GM12891 (cell line): Measurements from ENCODE around the gene GNB5.
A peak's percentile ranks its signal among the peaks of the same experiment; 100 is the strongest.

Experiments
- DNase-seq: peaks from one replicate; pipeline ENCODE4 v3.0.0; 2011; ENCODE audit warnings: low spot score; ENCODE audit not compliant: insufficient read length
- FAIRE-seq: peaks from 2 replicates; lab custom pipeline; 2011; peaks lifted over from hg19 to GRCh38; lab: Jason Lieb, UNC
- PAX5 ChIP-seq: IDR thresholded peaks from 2 replicates; pipeline ENCODE4 v1.6.1; 2011; ENCODE audit warnings: low read length, moderate library complexity, mild to moderate bottlenecking; ENCODE audit not compliant: insufficient read depth, severe bottlenecking
- POLR2A ChIP-seq: IDR thresholded peaks from 2 replicates; pipeline ENCODE4 v1.6.1; 2011; ENCODE audit warnings: low read depth, low read length, control low read depth
- POLR2AphosphoS5 ChIP-seq: IDR thresholded peaks from 2 replicates; pipeline ENCODE4 v1.6.1; 2011; ENCODE audit warnings: low read depth, low read length, control low read depth
- POU2F2 ChIP-seq: IDR thresholded peaks from 2 replicates; pipeline ENCODE4 v1.6.1; 2011; ENCODE audit warnings: low read depth, mild to moderate bottlenecking, control low read depth, low read length, moderate library complexity
- SPI1 ChIP-seq: IDR thresholded peaks from 2 replicates; pipeline ENCODE4 v1.6.1; 2011; ENCODE audit warnings: low read depth, low read length, control low read depth
- TAF1 ChIP-seq: IDR thresholded peaks from 2 replicates; pipeline ENCODE4 v1.6.1; 2011; ENCODE audit warnings: low read depth, low read length, control low read depth

Gene GNB5

DNA sequence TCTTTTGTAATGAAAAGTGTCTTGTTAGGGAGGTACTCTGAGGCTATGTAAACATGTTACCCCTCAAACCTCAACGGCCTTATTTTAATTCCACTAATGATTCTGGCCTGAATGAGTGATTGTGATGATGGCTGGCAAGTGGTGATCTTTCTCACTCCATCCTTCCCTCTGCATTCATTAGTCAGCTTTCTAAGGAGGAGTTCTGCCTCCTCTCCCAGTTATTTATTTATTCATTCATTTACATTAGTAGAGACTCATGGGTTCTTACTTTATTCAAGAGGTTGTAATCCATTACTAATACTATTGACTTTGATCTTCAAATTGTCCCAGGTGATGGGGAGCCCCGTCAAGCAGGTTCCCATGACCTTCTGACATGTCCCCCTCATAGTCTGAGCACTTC is 35.3 kb downstream of the GNB5 start:
- FAIRE-seq (no peak), DNase-seq (no peak)
- no peak for TF ChIP-seq POLR2A
- TF ChIP-seq POU2F2 = no peak
- TF ChIP-seq PAX5 = no peak
- TF ChIP-seq SPI1 = no peak
- no peak for TF ChIP-seq POLR2AphosphoS5
- TF ChIP-seq TAF1 = no peak

DNA sequence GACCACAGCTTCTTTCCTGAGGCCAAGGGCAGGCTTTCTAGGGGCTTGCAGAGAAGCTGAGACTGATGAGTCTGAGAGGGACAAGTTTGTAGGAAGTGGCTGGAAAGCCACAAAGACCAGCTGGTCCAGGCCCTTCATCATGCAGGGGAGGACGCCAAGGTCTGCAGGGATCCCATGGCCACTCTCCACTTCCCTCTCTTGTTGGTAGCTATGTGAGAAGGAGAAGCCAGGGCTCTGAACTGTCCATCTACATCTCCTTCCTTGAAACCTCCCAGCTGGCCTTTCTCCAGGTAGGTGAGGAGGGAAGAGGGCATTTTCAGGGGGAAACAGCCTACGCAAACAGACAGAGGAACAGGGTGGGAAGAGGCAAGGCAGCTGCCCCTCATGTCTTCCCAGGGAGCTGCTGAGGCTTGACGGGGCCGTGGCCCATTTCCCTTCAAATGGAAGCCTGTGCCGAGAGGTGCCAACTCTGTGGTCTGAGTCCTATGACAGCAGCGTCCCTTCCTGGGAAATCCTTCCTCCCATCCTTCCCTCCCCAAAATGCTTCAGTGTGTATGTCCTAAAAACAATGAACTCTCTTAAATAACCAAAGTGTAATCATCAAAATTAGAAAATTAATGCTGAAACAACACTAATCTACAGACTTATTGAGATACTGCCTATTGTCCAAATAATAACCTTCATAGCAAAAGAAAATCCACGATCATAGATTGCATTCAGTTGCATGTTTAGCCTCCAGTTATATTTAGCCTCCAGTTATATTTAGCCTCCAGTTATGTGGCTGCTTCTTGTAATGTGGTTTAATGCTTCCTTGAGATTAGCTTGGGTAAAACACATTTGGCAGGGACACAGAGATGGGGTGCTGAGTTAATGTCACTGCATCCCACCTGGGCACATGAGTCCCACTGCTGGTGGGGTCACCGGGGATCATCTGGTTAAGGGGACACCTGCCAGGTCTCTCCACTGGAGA is 36.0 kb downstream of the GNB5 start:
- no peak for DNase-seq
- FAIRE-seq = no peak
- TF ChIP-seq SPI1 (no peak), POLR2AphosphoS5 (no peak), PAX5 (no peak), POLR2A (no peak), POU2F2 (no peak)

DNA sequence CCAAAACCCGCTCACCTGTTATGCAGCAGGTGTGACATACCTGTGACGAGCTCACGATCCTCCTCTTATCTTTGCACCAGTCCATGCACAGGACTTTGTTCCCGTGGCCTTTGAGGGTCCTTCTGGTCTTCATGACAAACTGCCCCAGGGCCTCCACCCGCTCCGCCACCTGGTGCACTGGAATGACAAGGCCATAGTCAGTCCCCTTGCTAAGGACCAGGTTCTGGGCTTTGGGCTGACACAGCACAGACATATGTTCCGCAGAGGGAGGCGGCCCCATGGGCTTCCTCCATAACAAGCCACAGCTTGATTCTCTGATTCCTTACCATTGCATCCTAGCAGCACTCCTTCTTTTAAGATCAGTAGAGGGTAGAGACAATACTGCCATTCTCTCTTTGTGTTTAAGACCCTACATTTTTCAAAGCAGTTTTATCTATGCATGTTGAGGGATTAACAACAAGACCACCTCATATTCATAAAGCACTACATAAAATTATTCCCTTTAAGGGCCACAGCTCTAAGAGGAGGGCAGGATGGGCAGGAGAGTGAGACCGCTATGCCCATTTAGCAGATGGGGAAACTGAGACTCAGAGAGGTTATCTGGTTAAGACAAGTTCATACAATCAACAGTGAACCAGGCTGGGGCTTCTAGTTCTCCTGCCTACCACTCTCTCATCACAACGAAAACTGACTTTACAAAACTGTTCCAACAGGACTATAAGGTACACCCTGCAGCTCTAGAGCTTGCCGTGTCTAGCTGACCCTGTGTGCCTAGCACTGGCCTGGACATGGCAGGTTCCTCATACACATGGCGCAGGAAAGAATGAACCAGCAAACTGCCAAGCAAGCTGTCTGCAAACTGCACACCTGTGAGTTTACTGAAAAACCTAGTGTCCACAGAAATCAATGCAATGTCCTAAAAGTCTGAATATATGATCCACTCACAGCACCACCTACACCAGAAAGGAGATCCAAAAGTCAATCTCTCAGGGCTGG is 37.0 kb downstream of the GNB5 start:
- FAIRE-seq (no peak), DNase-seq (no peak)
- TF ChIP-seq TAF1 (no peak), POU2F2 (no peak), SPI1 (no peak), POLR2A (no peak), POLR2AphosphoS5 (no peak), PAX5 (no peak)

DNA sequence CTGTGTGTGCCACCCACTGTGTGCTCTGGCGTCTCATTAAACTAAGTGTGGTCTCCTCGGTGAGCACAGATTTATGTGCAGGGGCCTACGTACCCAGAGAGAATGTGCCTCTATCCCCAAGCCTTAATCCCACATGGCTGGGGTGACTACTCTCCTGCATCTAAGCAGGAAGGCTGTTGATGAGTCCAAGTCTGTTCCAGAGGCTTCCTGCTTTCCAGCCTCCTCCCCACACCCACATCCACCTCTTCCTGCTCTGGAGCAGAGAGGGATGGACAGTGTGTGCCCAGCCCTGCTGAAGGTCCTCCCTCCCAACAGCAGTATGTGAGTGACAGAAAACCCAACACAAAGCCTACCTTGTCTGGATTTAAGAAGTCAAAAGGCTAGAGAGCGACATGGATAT is 39.8 kb downstream of the GNB5 start:
- FAIRE-seq (no peak), DNase-seq (no peak)
- no peak for TF ChIP-seq PAX5
- no peak for TF ChIP-seq POLR2AphosphoS5
- TF ChIP-seq SPI1 = no peak
- no peak for TF ChIP-seq TAF1
- no peak for TF ChIP-seq POLR2A
- TF ChIP-seq POU2F2 = no peak

DNA sequence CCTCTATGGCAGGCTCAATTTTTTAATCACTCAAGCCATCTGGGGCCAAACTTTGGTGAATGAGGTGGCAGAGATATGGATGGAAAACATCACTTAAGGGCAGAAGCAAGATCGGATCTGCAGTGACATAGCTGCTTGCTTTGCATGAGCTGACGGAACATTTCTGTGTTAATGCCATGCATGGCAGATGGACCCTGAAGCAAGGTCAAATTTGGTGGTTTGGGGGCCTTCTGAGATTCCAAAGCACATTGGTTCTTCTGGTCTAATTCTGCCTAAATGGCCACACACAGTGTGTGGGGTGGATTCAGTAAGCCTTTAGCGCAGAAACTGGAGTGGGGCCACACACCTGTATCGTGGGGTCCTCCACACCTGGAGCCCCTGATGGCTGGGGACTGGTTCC is 40.3 kb downstream of the GNB5 start:
- DNase-seq (no peak), FAIRE-seq (no peak)
- TF ChIP-seq POLR2AphosphoS5 (no peak), TAF1 (no peak), POLR2A (no peak), SPI1 (no peak), PAX5 (no peak), POU2F2 (no peak)

DNA sequence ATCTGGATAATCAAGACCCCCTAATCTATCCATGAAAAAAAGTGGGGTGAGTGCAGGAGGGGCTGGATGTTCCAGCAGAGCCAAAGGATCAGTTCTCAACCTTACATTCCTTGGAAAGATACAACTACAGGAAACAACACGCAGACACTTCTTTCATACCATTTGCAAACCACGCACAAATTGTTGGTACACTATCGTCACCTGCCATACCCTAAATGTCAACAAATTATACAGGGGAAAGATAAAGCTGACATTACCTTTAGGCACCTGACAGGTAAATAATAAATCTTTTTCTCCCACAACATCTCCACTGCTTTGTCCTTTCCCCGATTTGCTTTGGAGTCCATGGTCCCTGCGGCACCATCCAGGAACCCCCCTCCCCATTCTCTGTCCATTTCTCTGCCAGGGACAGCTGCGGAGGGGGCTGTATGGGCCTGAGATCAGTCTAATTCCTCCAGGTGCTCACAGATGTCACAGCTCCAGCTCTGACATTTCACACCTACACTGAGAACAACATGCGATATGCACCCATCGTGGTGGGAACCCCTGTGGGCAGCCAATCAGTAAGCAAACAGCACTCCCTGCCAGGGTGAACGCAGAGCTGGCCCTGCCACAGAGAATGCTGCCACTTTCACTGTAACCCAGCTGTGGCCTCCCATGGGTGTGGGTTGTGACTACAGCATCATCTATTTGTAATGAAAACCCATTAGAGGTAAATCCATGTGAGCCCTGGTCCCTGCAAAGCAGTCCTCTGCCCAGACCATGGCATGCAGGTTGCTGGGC is 41.0 kb downstream of the GNB5 start:
- DNase-seq (no peak), FAIRE-seq (peak; percentile 28)
- no peak for TF ChIP-seq TAF1

DNA sequence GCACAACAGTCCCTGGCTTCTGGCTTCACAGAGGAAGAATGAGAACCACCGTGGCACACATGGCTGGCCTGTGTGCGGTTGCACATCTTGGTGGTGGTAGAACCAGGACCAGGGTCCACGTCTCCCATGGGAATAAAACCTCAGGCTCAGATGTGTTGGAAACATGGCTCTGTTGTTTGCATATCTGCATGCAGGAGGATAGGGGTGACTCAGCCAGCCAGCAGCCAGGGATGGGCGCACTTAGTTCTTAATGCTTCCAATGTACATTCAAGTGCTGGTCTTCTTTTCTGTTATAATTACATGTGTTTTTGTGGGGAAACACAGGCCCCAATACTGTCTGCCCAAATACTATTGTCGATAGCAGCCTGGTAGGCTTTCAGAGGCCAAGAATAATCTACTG is 42.8 kb downstream of the GNB5 start:
- FAIRE-seq (no peak), DNase-seq (no peak)
- TF ChIP-seq POLR2AphosphoS5 = no peak
- no peak for TF ChIP-seq TAF1
- TF ChIP-seq POU2F2 = no peak
- no peak for TF ChIP-seq PAX5
- TF ChIP-seq POLR2A = no peak
- TF ChIP-seq SPI1 = no peak

DNA sequence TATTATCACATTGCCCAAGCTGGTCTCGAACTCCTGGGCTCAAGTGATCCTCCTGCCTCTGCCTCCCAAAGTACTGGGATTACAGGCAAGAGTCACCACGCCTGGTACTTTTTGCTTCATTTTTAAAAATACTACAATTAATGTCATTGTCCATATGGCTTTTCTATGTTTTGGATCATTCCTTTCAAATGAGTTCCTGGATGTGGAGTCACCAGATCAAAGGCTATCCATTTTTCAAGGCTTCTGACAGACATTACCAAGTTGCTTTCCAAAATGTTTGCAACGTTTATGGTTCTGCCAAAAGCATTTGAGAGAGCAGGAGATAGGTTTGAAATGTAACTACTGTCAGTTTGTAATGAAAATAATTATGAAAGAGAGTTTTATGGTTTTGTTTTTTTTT is 44.4 kb downstream of the GNB5 start:
- no peak for DNase-seq
- no peak for FAIRE-seq

More for the DNA sequence above, 44.4 kb downstream of the GNB5 start:
- TF ChIP-seq POLR2A (no peak), SPI1 (no peak), TAF1 (no peak), POLR2AphosphoS5 (no peak), PAX5 (no peak), POU2F2 (no peak)
